ENCODE measurements around the gene GOLGA6D.
"Not testable (repeated sequence)": the region's sequence is repeated elsewhere in the genome, so short reads cannot be mapped to it uniquely, and the experiment has no call there.

The GOLGA6D gene

GRCh38 chr15:75309711-75310110 lies 27.1 kb downstream of the GOLGA6D start:
- Histone ChIP-seq H2AFZ (ENCODE audit: low read depth, low read length) (no peak overlapping the region), H2AK5ac (ENCODE audit: low read length, severe bottlenecking) (no peak overlapping the region), H3K36me3 (ENCODE audit: control insufficient read depth in 1 of 2, insufficient read depth in 2 of 2, low read depth in 1 of 2, low read length in 2 of 2) (no peaks in the 10 kb centered on the region), H2BK5ac (ENCODE audit: low read depth, low read length, poor library complexity, severe bottlenecking) (no peak overlapping the region), H3K4ac (ENCODE audit: low read depth in 1 of 2, low read length in 2 of 2) (no peak overlapping the region), H3K23ac (ENCODE audit: low read length in 2 of 2) (no peak overlapping the region), H3K27ac (ENCODE audit: low read length, poor library complexity, severe bottlenecking) (no peak overlapping the region), H3K14ac (ENCODE audit: low read length in 2 of 2) (no peak overlapping the region), H3K79me1 (replicated peaks; ENCODE audit: low read length, poor library complexity, severe bottlenecking) (no peaks in the 10 kb centered on the region), H3K18ac (ENCODE audit: low read depth in 1 of 2, low read length in 2 of 2) (peak overlapping the region in 1 of 2 experiments; percentile 24), H3K4me2 (ENCODE audit: low read length, poor library complexity, severe bottlenecking) (no peak overlapping the region), H2BK120ac (ENCODE audit: low read depth, low read length) (no peak overlapping the region), H3K4me1 (ENCODE audit: control insufficient read depth, insufficient read depth, low read depth, low read length) (peaks cover 6% of the 10 kb centered on the region), H3K27me3 (ENCODE audit: control insufficient read depth in 1 of 2, insufficient read depth in 1 of 2, low read length in 2 of 2) (peaks cover 12 to 68% of the 10 kb centered on the region in 2 experiments), H3K9me3 (ENCODE audit: control insufficient read depth, low read length) (no peaks in the 10 kb centered on the region), H4K91ac (ENCODE audit: low read length) (no peak overlapping the region), H2BK12ac (ENCODE audit: low read length in 2 of 2) (no peak overlapping the region), H3K9ac (ENCODE audit: low read length) (no peak overlapping the region), H2BK15ac (ENCODE audit: low read depth, poor library complexity, severe bottlenecking) (no peak overlapping the region), H4K8ac (ENCODE audit: low read length) (no peak overlapping the region), H3K4me3 (ENCODE audit: insufficient read depth in 1 of 2, low read depth in 1 of 2, low read length in 2 of 2) (no peak overlapping the region)
- peak; percentile 28 for DNase-seq

GRCh38 chr15:75312548-75312947 lies 29.9 kb downstream of the GOLGA6D start:
- not testable (repeated sequence) for H3K4ac ChIP-seq (ENCODE audit: low read depth in 1 of 2, low read length in 2 of 2); H4K91ac ChIP-seq (ENCODE audit: low read length); H2BK5ac ChIP-seq (ENCODE audit: low read depth, low read length, poor library complexity, severe bottlenecking); DNase-seq; H2BK15ac ChIP-seq (ENCODE audit: low read depth, poor library complexity, severe bottlenecking); H2BK12ac ChIP-seq (ENCODE audit: low read length in 2 of 2); H3K18ac ChIP-seq (ENCODE audit: low read depth in 1 of 2, low read length in 2 of 2); H3K4me1 ChIP-seq (ENCODE audit: control insufficient read depth, insufficient read depth, low read depth, low read length); H3K27ac ChIP-seq (ENCODE audit: low read length, poor library complexity, severe bottlenecking); H4K8ac ChIP-seq (ENCODE audit: low read length); H3K23ac ChIP-seq (ENCODE audit: low read length in 2 of 2); H3K4me2 ChIP-seq (ENCODE audit: low read length, poor library complexity, severe bottlenecking); H3K4me3 ChIP-seq (ENCODE audit: insufficient read depth in 1 of 2, low read depth in 1 of 2, low read length in 2 of 2); H2BK120ac ChIP-seq (ENCODE audit: low read depth, low read length); H2AFZ ChIP-seq (ENCODE audit: low read depth, low read length); H3K9ac ChIP-seq (ENCODE audit: low read length); H3K79me1 ChIP-seq (replicated peaks; ENCODE audit: low read length, poor library complexity, severe bottlenecking); H3K9me3 ChIP-seq (ENCODE audit: control insufficient read depth, low read length); H2AK5ac ChIP-seq (ENCODE audit: low read length, severe bottlenecking); H3K36me3 ChIP-seq (ENCODE audit: control insufficient read depth in 1 of 2, insufficient read depth in 2 of 2, low read depth in 1 of 2, low read length in 2 of 2); H3K14ac ChIP-seq (ENCODE audit: low read length in 2 of 2)
- H3K27me3 ChIP-seq (ENCODE audit: control insufficient read depth in 1 of 2, insufficient read depth in 1 of 2, low read length in 2 of 2), result peaks cover 0 to 54% of the 10 kb centered on the region in 2 experiments
- WGBS, result 95% methylated on average over 1 of the region's 1 CpG

- H3K14ac ChIP-seq (ENCODE audit: low read length in 2 of 2), result no peak overlapping the region
- 85% methylated on average over 13 of the region's 13 CpGs for WGBS
Measured at GRCh38 chr15:75313116-75313845, 30.6 kb downstream of the GOLGA6D start.

GRCh38 chr15:75314552-75315290 lies 32.1 kb downstream of the GOLGA6D start:
- no peak overlapping the region for H2AFZ ChIP-seq (ENCODE audit: low read depth, low read length)
- H2BK120ac ChIP-seq (ENCODE audit: low read depth, low read length), result no peak overlapping the region
- H3K36me3 ChIP-seq (ENCODE audit: control insufficient read depth in 1 of 2, insufficient read depth in 2 of 2, low read depth in 1 of 2, low read length in 2 of 2), result no peaks in the 10 kb centered on the region
- H2BK5ac ChIP-seq (ENCODE audit: low read depth, low read length, poor library complexity, severe bottlenecking), result no peak overlapping the region
- no peak overlapping the region for H4K91ac ChIP-seq (ENCODE audit: low read length)
- no peak overlapping the region for H2BK12ac ChIP-seq (ENCODE audit: low read length in 2 of 2)
- no peak overlapping the region for H2AK5ac ChIP-seq (ENCODE audit: low read length, severe bottlenecking)
- no peak overlapping the region for H3K23ac ChIP-seq (ENCODE audit: low read length in 2 of 2)
- no peak overlapping the region for H3K9ac ChIP-seq (ENCODE audit: low read length)
- no peak overlapping the region for H2BK15ac ChIP-seq (ENCODE audit: low read depth, poor library complexity, severe bottlenecking)
- H3K4ac ChIP-seq (ENCODE audit: low read depth in 1 of 2, low read length in 2 of 2), result no peak overlapping the region
- H3K4me2 ChIP-seq (ENCODE audit: low read length, poor library complexity, severe bottlenecking), result no peak overlapping the region
- H3K27me3 ChIP-seq (ENCODE audit: control insufficient read depth in 1 of 2, insufficient read depth in 1 of 2, low read length in 2 of 2), result peaks cover 0 to 38% of the 10 kb centered on the region in 2 experiments
- no peak overlapping the region for H3K14ac ChIP-seq (ENCODE audit: low read length in 2 of 2)
- DNase-seq, result no peak
- H3K27ac ChIP-seq (ENCODE audit: low read length, poor library complexity, severe bottlenecking), result no peak overlapping the region
- 80% methylated on average over 5 of the region's 5 CpGs for WGBS
- no peak overlapping the region for H3K4me3 ChIP-seq (ENCODE audit: insufficient read depth in 1 of 2, low read depth in 1 of 2, low read length in 2 of 2)
- no peak overlapping the region for H3K18ac ChIP-seq (ENCODE audit: low read depth in 1 of 2, low read length in 2 of 2)
- H3K4me1 ChIP-seq (ENCODE audit: control insufficient read depth, insufficient read depth, low read depth, low read length), result peaks cover under 1% of the 10 kb centered on the region
- no peaks in the 10 kb centered on the region for H3K9me3 ChIP-seq (ENCODE audit: control insufficient read depth, low read length)
- H3K79me1 ChIP-seq (replicated peaks; ENCODE audit: low read length, poor library complexity, severe bottlenecking), result no peaks in the 10 kb centered on the region
- H4K8ac ChIP-seq (ENCODE audit: low read length), result no peak overlapping the region

More at GRCh38 chr15:75313116-75313845, 30.6 kb downstream of the GOLGA6D start:
- Histone ChIP-seq H4K91ac (ENCODE audit: low read length) (no peak overlapping the region), H3K4me3 (ENCODE audit: insufficient read depth in 1 of 2, low read depth in 1 of 2, low read length in 2 of 2) (no peak overlapping the region), H3K27ac (ENCODE audit: low read length, poor library complexity, severe bottlenecking) (no peak overlapping the region), H3K9me3 (ENCODE audit: control insufficient read depth, low read length) (no peaks in the 10 kb centered on the region), H2AK5ac (ENCODE audit: low read length, severe bottlenecking) (no peak overlapping the region), H3K4ac (ENCODE audit: low read depth in 1 of 2, low read length in 2 of 2) (no peak overlapping the region), H3K79me1 (replicated peaks; ENCODE audit: low read length, poor library complexity, severe bottlenecking) (no peaks in the 10 kb centered on the region), H2AFZ (ENCODE audit: low read depth, low read length) (no peak overlapping the region), H3K18ac (ENCODE audit: low read depth in 1 of 2, low read length in 2 of 2) (no peak overlapping the region), H3K9ac (ENCODE audit: low read length) (no peak overlapping the region), H2BK12ac (ENCODE audit: low read length in 2 of 2) (no peak overlapping the region), H2BK15ac (ENCODE audit: low read depth, poor library complexity, severe bottlenecking) (no peak overlapping the region), H3K36me3 (ENCODE audit: control insufficient read depth in 1 of 2, insufficient read depth in 2 of 2, low read depth in 1 of 2, low read length in 2 of 2) (no peaks in the 10 kb centered on the region), H2BK120ac (ENCODE audit: low read depth, low read length) (no peak overlapping the region), H4K8ac (ENCODE audit: low read length) (no peak overlapping the region), H3K4me2 (ENCODE audit: low read length, poor library complexity, severe bottlenecking) (no peak overlapping the region), H3K4me1 (ENCODE audit: control insufficient read depth, insufficient read depth, low read depth, low read length) (peaks cover 3% of the 10 kb centered on the region), H3K27me3 (ENCODE audit: control insufficient read depth in 1 of 2, insufficient read depth in 1 of 2, low read length in 2 of 2) (peaks cover 0 to 52% of the 10 kb centered on the region in 2 experiments), H2BK5ac (ENCODE audit: low read depth, low read length, poor library complexity, severe bottlenecking) (no peak overlapping the region), H3K23ac (ENCODE audit: low read length in 2 of 2) (no peak overlapping the region)
- no peak for DNase-seq
